SKM-1 treated with dmso at 0.1 percent for 144 hours (cell line): Measurements from ENCODE around the gene STAC2.

Experiments
- DNase-seq: peaks from one replicate; lab custom pipeline; 2025; ENCODE audit not compliant: unreplicated experiment; lab: John Stamatoyannopoulos, UW

The STAC2 gene

DNA sequence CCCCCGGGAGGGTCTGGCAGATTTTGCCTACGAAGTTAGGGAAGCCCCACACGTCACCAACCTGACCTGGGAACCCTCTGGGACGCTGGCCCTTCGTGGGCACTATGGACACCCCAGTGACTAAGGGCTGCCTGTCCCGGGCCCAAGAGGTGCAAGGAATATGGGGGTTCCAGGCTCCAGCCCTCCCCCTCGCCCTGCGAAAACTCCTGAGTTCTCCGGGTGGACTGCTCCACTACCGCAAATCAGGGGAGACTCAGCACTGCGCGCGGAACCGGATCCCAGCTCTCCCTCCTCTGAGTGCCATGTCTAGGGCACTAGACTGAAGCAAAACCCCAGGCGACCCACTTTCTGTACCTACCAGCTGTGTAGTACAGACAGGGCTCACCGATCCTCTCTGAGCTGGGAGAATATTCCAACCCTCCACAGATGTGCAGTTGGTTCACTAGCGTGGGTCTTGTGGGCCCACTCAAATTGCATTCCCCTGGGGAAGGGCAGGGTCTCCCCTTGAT, 59.9 kb downstream of the STAC2 start, which contains the start of gene ARL5C:
Gene ARL5C (minus strand): TSS at position 321 of the 509 bp plus-strand sequence. CDS start 401 bp downstream, outside the sequence.
- DNase-seq: no peak

DNA sequence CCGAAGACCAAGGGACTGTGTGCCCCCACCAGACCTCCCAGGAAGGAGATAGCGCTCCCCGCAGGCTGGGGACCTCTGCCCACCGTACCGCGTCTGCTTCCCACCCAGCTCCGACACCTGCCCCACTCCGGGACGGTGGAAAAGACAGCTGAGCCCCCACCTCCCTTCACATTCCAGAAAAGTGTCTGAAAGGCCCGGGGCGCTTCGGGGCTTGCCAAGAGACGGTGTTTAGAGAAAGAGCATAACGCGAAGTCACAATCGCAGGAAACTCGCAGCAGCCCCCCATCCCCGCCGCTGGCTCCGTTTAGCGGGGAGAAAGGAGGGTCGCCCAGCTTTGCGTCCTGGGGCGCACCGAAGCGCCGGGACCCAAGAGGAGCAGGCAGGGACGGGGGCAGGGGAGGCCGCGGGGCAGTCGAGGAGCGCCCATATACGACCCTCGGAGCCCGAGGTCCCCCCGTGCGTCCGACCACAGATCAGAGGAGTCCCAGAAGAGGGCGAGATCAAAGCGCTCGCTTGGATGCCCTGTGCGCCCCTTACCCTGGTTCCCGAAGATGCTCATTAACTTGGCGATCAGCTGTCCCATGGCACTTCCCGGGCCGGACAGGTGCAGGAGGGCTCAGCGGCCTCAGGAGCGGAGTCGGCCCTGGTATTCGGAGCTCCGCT, 60.4 kb downstream of the STAC2 start:
- DNase-seq: no peak

DNA sequence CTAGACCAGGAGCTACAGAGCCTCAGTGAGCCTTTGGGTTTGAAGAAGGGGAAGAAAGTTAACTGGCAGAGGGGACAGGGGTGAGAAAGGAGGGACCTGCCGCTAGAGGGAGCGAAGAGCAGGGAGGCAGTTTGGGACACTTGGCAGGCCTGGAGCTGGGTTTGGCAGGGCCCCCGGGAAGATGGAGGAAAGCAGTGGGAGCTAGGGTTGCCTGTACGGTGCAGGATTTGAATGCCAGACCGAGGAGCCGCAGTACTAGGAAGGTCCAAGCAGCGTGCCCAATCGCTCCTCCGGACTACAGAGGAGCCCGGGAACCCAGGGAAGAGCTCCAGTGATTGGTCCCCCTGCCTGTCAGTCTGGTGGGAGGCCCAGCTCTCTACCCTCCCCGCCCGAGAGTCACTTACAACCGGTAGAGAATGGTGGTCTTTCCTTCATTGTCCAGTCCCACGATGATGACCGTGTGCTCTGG, 61.0 kb downstream of the STAC2 start:
- DNase-seq: peak; percentile 85

DNA sequence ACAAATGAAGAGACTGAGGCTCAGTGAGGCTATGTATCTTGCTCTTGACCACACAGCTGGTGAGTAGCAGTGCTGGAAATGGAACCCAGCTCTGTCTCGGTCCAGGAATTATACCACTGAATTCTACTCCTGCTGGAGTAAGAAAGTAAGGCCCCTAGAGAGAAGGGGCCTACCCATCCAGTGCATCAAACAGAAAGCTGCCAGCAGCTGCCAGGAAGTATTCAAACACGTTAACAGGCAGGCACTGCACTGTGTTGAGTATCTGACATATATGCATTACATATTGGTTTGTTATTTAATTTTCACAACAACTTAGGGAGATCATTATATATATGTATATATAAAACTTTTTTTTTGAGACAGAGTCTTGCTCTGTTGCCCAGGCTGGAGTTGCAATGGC, 63.8 kb downstream of the STAC2 start:
- DNase-seq: no peak
